ENCODE results near the gene RANBP3.
"Not testable (repeated sequence)": the region's sequence is repeated elsewhere in the genome, so short reads cannot be mapped to it uniquely, and the experiment has no call there.

RANBP3 gene

DNA sequence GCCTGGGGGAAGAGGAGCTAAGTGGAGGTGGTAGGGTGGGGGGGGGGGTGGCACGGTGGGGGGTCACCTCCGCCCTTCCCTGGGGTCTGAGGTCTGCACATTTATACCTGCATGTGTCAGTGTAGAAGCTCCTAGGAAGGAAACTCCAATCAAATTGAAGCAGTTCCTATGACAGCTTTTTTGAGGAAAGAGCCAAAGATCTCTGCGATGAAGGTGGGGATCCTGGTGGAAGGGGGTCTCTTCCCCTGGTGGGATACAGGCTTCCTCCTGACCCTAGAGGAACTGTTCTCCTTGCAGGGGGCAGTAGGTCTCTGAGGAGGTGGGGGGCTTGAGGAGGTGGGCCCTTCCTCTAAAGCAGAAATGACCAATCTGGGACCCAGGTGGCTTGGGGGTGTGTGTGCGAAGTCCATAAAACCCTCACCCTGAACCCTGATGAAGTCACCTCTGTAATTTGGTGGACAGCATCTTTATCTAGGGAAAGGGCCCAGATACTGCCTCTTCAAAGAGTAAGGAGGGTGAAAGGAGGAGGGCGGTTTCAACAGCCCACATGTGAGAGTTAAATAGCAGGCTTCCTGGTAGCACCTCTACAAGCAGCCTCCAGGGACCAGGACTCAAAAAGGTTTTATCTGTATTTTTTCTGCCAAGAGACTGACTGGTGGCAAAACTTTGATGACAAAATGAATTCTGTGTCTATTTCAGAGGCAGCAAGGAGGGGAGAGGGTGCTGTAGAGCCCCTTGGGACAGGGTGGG lies 12.9 kb downstream of the RANBP3 start:
- DNase-seq (ENCODE audit: low read depth): no peak

DNA sequence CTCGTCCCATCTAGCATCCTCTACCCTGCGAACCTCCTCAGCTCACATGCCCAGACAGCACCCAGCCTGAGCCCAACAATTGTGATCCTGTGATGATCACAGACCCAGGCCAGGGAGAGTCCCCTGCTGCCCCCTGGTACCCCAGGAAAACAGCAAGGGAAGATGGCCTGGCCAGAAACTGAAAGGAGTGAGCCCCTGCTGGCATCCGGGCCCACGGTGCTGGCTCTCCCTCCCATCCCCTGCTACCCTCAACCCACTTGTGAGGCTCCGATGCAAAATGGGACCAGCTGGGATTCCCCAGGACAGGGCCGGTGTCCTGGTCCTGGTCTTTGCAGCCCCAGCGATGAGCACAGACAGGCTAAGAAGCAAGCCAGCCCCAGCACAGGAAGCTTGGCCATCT lies 14.1 kb downstream of the RANBP3 start:
- DNase-seq (ENCODE audit: low read depth): no peak

DNA sequence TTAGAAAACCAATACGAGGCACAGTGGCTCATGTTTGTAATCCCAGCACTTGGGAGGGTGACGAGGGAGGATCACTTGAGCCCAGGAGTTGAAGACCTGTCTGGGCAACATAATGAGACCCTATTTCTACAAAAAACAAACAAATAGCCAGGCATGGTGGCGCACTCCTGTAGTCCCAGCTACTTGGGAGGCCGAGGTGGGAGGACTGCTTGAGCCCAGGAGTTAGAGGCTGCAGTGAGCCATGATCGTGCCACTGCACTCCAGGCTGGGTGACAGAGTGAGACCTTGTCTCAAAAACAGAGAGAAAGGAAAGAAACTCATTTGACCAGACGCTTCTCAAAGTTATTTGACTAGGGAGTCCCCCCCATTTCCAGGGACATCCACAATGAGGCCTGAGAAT lies 14.7 kb downstream of the RANBP3 start:
- not testable (repeated sequence) for DNase-seq (ENCODE audit: low read depth)

DNA sequence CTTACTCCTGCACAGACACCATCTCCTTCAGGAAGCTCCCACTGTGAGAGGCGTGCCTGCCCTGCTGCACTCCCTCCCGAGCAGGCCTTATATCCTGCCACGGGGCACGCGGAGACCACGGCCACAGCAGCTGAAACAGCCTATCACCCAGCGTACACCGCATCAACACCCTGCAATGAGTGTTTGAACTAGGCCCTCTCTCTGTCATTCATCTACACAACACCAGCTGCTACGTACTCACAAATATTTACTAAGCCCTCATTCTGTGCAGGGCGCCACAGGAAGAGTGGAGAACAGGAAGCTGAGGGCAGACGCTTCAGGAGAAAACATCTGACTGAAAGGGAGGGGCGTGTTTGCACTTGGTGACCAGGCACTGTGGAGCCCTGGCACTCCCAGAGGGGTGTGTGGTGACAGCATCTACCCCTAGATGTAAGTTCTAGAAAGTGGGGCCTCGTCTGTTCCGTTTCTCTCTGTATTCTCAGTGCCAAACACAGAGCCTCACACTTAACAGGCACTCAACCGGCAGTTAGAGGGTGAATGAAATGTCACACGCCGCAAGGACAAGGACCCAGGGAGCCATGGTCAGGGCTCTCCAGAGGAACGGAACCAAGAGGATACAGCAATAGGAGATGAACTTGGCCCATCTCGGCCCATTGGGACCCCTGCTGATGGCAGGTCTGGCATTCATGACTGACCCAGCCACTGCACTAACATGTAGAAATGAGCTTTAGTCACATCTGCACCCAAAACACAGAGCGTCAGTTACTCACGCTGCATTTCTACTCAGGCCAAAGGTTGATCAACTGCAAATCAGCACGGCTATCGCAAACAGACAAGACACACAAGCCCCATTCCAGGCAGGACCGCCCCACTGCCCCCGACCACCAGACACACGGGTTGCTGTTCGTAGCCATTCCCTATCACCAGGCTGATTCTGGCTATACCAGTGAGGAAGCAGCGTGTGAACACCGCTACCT lies 15.7 kb downstream of the RANBP3 start:
- DNase-seq (ENCODE audit: low read depth): no peak

DNA sequence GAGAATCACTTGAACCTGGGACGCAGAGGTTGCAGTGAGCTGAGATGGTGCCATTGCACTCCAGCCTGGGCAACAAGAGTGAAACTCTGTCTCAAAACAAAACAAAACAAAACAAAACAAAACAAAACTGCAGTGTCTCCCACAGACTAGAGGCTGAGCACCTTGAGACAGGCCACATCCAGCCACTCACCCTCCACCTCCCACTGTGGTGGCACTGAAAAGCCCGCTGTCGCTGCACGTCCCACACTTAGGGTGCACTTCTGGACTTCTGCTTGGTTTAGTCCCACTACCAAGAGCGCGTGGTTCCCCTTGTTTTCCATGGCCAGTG lies 16.3 kb downstream of the RANBP3 start:
- DNase-seq (ENCODE audit: low read depth): not testable (repeated sequence)

DNA sequence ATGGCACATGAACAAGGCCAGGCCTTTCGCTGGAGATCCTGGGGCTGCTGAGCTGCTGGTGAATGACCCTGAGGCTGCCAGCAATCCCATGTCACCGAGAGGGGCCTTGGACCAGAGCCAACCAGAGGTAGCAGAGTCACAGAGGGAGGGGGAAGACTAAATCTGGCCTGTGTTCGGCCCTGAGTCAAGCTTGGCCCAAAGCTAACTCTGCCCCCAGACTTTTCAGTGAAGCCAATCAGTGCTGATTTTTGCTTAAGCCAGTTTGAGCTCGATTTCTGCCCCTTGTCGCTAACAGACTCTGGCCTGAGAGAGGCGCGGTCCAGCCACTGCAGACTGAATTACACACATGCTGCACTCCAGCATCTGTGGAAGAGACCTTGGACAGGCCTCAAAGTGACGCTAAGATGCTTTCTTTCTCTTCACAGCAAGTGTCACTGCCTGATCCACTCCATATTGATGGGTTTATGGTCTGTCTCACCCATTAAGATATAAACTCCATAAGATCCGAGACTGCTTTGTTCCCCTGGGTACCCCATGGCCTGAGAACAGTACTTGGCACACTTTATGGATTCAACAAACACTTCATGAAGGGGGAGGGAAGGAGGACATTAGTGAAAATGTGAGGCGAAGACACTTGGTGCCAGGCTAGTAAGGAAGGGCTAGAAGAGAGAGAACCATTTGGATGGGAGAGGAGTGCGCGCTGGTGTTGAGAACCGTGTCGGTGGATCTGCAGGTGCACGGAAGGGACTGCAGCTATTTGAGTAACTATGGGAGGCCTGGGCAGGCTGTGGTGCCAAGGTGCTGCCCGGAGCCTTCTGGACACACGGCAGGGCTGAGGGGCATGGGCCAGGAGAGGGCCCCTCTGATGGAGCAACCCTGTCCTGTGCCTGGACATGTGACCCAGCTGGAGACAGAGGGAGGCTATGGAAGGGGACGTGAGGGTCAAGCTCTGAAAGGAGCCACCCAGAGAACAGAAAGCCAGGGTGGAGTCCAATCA lies 17.6 kb downstream of the RANBP3 start:
- no peak for DNase-seq (ENCODE audit: low read depth)

DNA sequence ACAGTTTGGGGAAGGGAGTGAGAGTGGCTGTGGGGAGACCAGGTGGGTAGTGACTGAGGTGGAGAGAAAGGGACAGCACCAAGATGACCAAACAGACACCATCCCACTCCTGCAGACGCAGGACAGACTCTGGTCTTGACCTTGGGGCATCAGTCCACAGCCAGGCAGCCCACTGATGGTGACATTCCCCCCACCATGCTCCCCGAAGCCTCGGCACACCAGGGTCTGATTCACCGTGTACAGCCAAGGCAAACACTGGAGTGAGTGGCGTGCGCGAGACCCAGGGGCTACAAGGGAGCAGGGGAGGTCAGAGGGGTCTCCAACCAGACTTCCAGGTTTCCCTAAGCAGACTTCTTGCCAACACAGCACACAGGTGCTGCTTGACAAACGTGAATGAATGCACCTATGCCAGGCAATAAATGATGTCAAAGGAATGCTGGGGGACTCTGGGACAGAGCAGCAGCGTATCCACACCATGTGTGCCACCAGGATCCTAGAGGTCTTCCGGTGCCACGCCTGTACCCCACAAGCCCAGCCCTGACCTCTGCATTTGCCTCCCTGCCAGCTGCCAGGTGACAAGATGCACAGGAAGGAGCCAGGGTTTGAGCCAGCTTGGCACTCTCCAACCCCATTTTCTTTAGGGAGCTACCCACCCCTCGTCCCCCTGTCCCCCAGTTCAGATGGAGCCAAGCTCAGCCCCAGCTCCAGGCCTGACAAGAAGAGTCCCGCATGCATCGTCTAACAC lies 18.5 kb downstream of the RANBP3 start:
- no peak for DNase-seq (ENCODE audit: low read depth)

DNA sequence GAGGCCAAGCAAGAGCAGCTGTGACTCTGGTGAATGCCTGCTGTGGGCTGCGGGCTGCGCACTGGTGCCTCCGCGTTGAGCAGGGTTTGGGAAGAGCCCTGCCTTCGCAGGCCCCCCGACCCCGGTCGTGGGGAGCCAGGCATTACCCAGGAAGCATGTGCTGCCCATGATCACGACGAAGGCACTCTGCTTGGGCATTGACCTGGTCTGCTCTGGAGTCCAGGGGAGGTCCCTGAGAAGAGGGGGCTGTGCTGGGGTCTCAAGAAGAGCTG lies 19.2 kb downstream of the RANBP3 start:
- no peak for DNase-seq (ENCODE audit: low read depth)

DNA sequence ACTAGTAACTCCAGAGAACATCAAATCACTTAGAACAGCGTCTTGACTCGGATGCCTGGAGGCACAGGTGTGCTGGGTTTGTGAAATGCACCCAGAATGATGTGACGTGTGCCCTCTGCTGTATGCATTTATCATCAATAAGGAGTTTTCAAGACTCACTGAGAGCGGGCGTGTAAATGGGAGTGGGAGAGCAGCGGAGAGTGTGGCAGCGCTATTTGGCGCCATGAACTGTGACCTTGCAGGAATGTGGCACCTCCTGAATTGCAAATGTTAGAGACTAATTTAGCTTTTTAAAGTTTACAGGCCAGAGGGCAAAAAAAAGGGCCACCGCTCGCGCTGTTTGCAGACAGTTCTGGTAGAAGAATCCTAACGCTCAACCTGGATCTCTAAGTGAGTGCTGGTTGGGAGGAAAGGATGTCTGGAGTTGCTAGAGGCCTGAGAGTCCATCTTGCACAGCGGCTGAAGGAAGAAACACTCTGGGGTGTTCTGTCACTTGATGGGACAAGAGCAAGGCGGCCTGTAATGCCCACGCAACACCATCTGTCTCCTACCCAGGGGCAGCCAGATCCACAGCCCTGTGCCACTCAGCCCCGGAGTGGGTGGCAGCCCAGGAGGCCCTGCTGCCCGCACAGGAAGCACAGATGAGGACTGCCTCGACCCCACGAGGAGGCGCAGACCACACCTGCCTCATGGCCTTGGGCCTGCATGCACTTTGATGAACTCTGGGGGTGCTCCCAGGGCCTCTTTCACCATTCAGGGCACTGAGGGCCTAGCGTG lies 19.7 kb downstream of the RANBP3 start:
- no peak for DNase-seq (ENCODE audit: low read depth)

DNA sequence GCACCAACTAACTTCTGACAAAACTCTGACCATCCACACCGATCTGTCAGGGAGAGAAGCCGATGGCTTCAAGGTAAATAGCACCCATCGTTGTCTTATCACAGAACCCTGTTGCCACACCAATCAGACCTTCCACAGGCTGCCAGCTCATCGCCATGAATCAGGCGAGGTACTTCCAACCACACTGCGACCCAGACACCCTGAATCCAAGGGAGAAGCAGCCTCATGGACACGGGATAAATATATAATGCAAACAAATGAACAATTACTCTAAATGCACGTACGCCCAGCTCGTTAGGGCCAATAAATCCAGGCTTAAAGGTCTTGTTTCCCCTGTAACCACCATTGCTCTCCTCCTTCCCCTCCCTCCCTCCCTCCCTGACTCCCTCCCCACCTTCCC lies 20.8 kb downstream of the RANBP3 start:
- no peak for DNase-seq (ENCODE audit: low read depth)

DNA sequence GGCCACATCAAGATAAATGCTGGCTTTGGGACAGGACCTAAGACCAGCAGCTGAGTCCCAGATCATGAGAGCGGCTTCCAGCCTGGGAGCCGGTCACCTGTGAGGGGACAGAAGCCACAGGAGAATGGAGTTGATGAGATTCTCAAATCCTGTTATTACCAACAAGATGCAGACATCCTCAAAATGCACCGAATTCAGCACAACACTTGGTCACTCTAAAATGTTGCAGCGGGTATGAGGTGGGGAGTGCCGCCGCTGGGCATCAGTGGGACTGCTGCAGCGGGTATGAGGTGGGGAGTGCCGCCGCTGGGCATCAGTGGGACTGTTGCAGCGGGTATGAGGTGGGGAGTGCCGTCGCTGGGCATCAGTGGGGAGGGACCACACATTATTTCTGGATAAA lies 21.2 kb downstream of the RANBP3 start:
- DNase-seq (ENCODE audit: low read depth): no peak

DNA sequence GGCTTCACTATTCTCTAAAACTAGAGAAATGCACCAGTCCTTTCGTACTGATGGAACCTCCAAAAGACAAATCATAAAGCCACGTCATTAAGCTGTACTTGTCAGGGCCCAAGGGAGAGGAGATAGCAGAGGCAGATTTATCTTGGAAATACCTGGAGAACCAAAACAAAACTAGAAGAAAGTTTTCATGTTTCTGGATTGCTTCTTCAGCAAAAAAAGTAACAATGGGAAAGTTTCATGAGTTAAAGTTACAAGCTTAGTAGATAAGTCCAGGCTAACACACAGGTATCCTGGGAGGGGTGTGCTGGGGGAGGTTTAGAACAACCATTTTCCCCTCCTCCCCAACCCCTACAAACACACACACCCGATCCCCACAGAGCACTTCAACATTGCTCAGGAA lies 21.6 kb downstream of the RANBP3 start:
- DNase-seq (ENCODE audit: low read depth): no peak

DNA sequence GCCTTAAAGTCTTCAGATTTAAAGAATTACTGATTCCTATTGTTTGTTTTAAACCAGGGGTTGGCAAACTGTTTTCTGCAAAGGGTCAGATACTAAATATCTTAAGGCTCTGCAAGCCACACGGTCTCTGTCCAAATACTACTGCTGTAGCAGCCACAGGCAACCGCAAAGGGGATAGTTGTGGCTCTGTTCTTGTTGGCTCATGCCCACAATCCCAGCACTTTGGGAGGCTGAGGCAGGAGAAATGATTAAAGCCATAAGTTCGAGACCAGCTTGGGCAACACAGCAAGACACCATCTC lies 22.4 kb downstream of the RANBP3 start:
- no peak for DNase-seq (ENCODE audit: low read depth)

DNA sequence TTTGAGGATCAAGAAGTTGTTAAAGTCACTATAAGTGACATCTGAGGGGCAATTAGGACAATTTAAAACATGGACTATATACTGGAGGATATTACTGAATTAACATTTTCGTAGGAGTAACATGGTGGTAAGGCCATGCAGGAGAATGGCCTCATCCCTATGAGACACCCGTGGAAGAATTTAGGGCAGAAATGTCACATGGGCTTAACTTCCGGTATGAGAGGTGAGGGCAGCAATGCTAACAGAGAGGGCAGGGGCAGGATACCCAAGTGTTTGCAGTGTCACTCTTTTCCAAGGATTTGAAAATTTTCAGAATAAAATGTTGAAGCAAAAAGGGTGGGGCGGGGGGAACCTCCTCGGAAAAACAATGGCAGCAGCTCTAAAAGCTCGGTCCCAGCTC lies 23.6 kb downstream of the RANBP3 start:
- no peak for DNase-seq (ENCODE audit: low read depth)

DNA sequence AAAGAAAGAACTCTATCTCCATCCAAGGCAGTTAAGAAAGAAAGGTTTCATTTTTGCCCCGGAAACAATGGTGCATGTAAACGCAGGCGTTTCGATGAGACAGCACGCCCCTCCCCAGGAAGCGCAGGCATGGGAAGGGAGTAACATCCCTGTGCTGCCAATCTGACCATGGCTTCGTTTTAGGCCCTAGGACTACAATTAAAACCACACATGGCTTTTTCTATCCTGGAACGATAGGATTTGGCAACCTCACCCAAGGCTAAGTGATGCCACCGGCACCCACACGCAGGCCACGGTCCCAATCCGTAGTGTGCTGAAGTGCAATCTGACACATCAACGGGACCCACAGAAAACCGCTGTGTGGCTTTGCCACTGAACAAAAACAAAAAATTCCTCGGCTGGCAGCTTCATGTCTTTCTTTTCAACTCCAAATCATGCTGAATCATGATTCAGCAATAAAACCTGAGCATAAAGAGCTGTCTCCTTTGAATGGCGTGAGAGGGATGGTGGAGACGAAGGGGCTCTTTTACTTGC lies 24.2 kb downstream of the RANBP3 start:
- no peak for DNase-seq (ENCODE audit: low read depth)

DNA sequence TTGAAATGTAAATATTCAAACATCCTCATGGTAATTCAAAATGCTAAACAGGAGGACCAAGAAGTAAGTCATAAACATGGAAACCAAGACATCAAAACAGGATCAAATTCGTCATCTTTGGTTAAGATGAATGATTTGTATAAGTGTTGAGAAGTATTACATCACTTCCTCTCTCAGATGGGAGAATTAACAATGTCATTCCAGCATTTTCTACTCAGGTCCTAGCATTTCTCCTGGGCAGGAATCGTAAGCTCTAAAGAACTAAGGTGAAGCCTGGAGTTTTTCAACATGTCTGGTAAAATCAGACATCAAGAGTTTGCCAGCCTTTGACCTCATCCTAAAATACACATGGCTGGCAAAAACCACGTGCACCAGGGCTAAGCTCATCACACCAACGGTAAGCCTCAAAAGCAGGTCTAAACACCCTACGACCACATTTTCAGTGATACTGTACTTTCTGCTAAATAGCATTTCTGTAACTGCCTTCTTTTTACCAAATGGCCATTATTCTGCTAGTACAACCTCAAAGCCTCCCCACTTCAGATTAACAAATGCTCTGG lies 24.8 kb downstream of the RANBP3 start:
- no peak for DNase-seq (ENCODE audit: low read depth)

DNA sequence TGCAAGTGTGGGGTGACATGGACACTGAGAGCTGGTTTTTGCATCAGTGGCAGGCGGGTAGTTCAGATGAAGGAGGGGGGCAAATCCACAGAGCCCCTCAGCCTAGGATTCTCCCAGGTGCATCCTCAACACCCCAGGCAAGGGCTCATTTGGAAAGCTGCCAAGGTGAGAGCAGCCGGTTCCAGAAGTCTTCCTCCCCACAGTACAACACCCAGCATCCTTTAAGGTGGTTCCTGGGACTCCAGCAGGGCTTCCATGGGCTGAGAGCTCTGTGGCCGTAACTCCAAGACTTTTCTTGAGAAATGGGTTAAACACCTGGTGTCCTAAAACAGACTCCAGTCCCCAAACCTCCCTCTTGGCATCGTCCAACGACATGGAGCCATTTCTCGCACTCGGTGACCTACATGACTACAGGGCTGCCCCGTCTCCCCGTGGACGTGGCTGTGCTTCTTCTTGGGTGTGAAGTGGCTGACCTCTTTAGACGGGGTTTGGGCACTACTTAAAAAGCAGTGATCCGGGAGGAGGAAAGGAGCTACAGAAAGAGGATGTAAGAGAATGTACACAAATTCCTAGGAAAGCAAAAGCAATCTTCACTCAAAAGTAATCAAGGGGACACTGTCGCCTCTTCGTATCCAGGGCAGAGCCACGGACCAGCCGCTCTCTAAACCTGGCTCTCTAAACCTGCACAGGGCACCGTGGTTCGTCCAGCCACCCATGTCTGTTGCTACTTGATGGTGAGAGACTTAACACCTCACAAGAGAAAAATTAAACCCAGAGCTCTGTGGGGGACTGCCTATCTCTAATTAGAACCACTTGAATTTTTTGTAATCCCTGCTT lies 25.5 kb downstream of the RANBP3 start:
- no peak for DNase-seq (ENCODE audit: low read depth)

DNA sequence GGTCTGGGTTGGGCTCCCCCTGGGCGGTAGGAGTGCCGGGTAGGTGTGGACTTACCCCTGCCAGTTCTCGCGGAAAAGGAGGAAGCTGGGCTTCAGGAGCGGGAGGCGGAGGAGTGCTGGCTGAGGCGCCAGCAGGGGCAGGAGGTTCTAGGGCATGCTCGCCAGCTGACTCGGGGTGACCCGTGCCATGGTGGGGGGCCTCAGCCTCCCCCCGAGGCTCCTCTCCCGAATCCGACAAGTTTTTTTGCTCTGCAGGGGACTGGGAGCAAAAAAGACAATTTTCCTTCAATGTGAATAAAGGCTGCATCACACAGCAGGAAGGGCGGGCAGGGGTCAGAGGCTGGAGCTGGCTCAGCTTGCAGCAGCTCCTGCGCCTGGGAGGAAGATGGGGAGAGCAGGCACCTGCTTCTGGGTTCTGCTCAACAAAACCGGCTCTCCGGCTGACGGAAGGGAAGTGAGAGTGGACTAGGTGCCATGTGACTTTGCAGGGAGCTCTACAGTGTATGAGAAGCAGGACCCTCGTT lies 26.5 kb downstream of the RANBP3 start:
- no peak for DNase-seq (ENCODE audit: low read depth)

DNA sequence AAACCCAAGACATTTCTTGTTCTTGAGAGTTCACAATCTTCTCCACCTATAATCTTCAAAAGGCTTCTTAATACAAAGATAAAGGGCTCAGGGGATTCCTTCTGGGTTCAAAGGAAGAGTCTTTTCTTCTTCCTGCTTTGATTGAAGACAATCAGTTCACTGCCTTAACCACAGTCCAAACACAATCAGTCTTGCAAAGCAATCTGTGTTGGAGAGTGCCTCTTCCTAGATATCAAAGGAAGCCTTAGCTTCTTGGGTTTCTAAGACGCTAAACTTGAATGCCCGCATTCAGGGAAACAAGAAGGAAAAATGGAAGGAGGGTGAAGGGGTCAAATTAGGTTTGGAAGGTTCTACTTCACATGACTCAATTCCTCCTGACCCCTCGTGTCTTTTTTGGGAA lies 27.2 kb downstream of the RANBP3 start:
- no peak for DNase-seq (ENCODE audit: low read depth)

Measured in stimulated activated CD8-positive, alpha-beta memory T cell treated with anti-CD3 and anti-CD28 coated beads, Interleukin-15, amount 100 ng/mL, for 24 hours (primary cell).